Motor neuron (in vitro differentiated cells): ENCODE results near the gene TRMT61A. TPM values are rescaled to one million over a fixed set of nuclear protein-coding genes. Genes with fewer than 3 reads are reported as not detected.

ENCODE experiments used
- ATAC-seq, 8 experiments: fragments of 200-7000 bp; cut with Tn5 transposase; replicated peaks in 6 of 8; 2 replicates each; pipeline ENCODE4 v1.8.0; 2021; ENCODE audit warnings: mild to moderate bottlenecking in 8 of 8, moderate library complexity in 8 of 8
- H3K27ac ChIP-seq, 2 donors: fragments of 250-450 bp; sonication (Bioruptor Pico); 2 replicates each; pipeline ENCODE4 v1.9.0; 2021; ENCODE audit warnings: antibody characterized with exemption in 2 of 2, mild to moderate bottlenecking in 2 of 2, moderate library complexity in 1 of 2
- H3K4me1 ChIP-seq, 2 donors: fragments of 250-450 bp; sonication (Bioruptor Pico); replicated peaks in 1 of 2; 2 replicates each; pipeline ENCODE4 v1.6.1; 2021; ENCODE audit warnings: antibody characterized with exemption in 2 of 2, mild to moderate bottlenecking in 2 of 2, moderate library complexity in 1 of 2
- H3K4me3 ChIP-seq, 5 donors: fragments of 250-450 bp; sonication (Bioruptor Pico); 2 replicates each; pipeline ENCODE4 v1.9.0; 2021; ENCODE audit warnings: antibody characterized with exemption in 5 of 5, mild to moderate bottlenecking in 5 of 5, moderate library complexity in 4 of 5
- WGBS, 10 experiments: fragments of 450-650 bp; shearing (Covaris generic); methylation state at CpG; one replicate each; pipeline ENCODE4 v1.0.0; 2022; 5-methylcytosine and 5-hydroxymethylcytosine counted together
- in situ Hi-C, 9 experiments: fragments of 400-800 bp; cut with MboI; loops; one replicate each; pipeline ENCODE4 v1.15.0; 2021; ENCODE audit warnings: low sequenced_read_pairs in 9 of 9, low pct_unique_long_range_greater_than_20kb in 2 of 9; ENCODE audit not compliant: unreplicated experiment in 9 of 9
- total RNA-seq, 8 experiments: library from RNA; unstranded; fragments of 300-600 nt; gene quantifications; 2 replicates each; pipeline versions ENCODE4 v1.2.3 to v1.2.4, GENCODE V29; 2022

The TRMT61A gene
- total RNA-seq, 8 experiments from 2014 or later: 5.3 to 14.6 (median 10.2) TPM

GRCh38 chr14:103535891-103536565, 7.0 kb downstream of the TRMT61A start:
- no peak for ATAC-seq
- 100% methylated on average over 1 to 3 of the region's 11 CpGs; no CpG with 5 or more reads in 8 of the 10 experiments for WGBS, 10 experiments
- H3K4me3 ChIP-seq: no peak overlapping the region
- in situ Hi-C loops: no loop called here
- H3K4me1 ChIP-seq: peaks cover 22 to 42% of the 10 kb centered on the region in 2 donors
- H3K27ac ChIP-seq: peak overlapping the region in 1 of 2 donors; percentile 84

DNA sequence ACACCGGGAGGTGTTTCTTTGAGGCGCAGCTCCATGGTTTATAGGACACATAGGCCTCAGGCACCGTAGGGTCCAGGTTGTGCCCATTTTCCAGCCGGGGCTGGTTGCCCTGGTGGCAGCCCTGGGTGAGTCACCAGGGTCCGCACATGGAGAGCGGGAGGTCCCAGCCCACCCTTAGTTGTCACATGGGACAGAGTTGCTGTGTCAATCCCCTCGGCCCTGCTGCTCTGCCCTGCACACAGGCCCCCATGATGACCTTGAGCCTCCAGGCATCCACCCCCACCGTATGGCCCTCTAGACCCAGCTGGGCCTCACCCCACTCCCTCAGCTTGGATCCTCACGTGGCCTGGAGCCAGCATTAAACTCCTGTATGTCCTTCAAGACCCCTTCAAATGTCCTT, 7.7 kb downstream of the TRMT61A start:
- H3K27ac ChIP-seq: peak overlapping the region in 1 of 2 donors; percentile 57
- WGBS, 10 experiments: 0 to 100% (median 76%) methylated on average over 1 to 2 of the region's 9 CpGs; no CpG with 5 or more reads in 7 of the 10 experiments
- in situ Hi-C loops: no loop called here
- no peak overlapping the region for H3K4me3 ChIP-seq
- H3K4me1 ChIP-seq: peaks cover 29 to 48% of the 10 kb centered on the region in 2 donors
- no peak for ATAC-seq

- 63 to 100% (median 100%) methylated on average over 3 to 9 of the region's 18 CpGs; no CpG with 5 or more reads in 7 of the 10 experiments for WGBS, 10 experiments
- H3K27ac ChIP-seq: peak overlapping the region in 1 of 2 donors; percentile 57
- H3K4me1 ChIP-seq: peaks cover 36 to 55% of the 10 kb centered on the region in 2 donors
- in situ Hi-C loops: no loop called here
- peak in 6 of 8 experiments; percentile 1 to 11 (median 6) for ATAC-seq
- H3K4me3 ChIP-seq: no peak overlapping the region
These were observed 8.4 kb downstream of the TRMT61A start for GRCh38 chr14:103537175-103537990.

- in situ Hi-C loops: no loop called here
- Histone ChIP-seq H3K27ac (peak overlapping the region; percentile 48 to 66), H3K4me1 (peaks cover 46 to 63% of the 10 kb centered on the region in 2 donors), H3K4me3 (no peak overlapping the region)
- ATAC-seq: no peak
- WGBS, 10 experiments: 54 to 79% methylated on average over 3 to 5 of the region's 30 CpGs; no CpG with 5 or more reads in 8 of the 10 experiments
These were observed 9.5 kb downstream of the TRMT61A start for GRCh38 chr14:103538291-103539055.

GRCh38 chr14:103539056-103539825, 10.2 kb downstream of the TRMT61A start:
- Histone ChIP-seq H3K4me1 (peaks cover 54 to 65% of the 10 kb centered on the region in 2 donors), H3K27ac (peak overlapping the region; percentile 48 to 66), H3K4me3 (no peak overlapping the region)
- no peak for ATAC-seq
- in situ Hi-C loops: no loop called here
- WGBS, 10 experiments: 77 to 100% (median 97%) methylated on average over 2 to 8 of the region's 28 CpGs; no CpG with 5 or more reads in 2 of the 10 experiments

DNA sequence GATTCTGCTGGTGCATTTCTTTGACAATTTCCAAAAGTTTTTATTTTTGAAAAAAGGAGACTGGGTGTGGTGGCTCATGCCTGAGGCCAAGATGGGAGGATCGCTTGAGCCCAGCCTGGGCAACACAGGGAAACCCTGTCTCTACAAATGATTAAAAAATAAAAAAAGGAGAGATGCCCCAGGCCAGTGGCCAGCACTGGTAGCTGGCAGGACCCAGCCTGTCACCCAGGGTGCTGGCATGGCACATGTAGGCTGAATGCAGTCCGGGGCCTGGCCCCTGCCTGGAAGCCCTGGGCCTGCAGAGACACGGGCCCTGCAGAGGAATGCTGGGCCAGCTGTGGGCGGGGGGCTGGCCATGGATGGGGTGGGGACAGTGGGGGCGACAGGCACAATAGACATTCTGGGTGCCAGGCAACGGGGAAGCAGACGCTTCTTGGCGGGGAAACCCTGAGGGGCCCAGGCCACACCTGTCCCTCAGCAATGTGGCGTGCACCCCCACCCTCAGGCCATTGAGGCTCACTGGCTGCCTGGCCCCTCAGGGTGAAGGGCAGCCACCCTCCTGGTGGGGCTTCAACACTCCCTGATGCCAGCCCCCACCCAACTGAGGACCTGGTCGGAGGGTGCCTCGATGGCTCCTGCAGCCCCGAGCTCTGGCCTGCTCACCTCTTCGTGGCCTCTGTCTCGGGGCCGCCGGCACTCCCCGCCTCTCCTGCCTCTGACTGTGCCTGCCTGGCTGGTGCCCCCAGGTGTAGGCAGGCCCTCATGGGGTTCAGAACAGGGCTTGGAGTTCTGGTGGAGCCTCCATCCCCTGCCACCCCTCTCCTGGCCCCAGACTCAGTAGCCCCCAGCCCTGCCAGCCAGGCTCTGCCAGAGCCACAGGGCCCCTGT, 12.1 kb downstream of the TRMT61A start:
- peak in 3 of 8 experiments; percentile 2 to 25 (median 20) for ATAC-seq
- peak overlapping the region; percentile 84 to 87 for H3K27ac ChIP-seq
- in situ Hi-C loops: no loop called here
- no peak overlapping the region for H3K4me3 ChIP-seq
- 0 to 100% (median 52%) methylated on average over 1 to 3 of the region's 17 CpGs; no CpG with 5 or more reads in 4 of the 10 experiments for WGBS, 10 experiments
- peaks cover 60 to 68% of the 10 kb centered on the region in 2 donors for H3K4me1 ChIP-seq

DNA sequence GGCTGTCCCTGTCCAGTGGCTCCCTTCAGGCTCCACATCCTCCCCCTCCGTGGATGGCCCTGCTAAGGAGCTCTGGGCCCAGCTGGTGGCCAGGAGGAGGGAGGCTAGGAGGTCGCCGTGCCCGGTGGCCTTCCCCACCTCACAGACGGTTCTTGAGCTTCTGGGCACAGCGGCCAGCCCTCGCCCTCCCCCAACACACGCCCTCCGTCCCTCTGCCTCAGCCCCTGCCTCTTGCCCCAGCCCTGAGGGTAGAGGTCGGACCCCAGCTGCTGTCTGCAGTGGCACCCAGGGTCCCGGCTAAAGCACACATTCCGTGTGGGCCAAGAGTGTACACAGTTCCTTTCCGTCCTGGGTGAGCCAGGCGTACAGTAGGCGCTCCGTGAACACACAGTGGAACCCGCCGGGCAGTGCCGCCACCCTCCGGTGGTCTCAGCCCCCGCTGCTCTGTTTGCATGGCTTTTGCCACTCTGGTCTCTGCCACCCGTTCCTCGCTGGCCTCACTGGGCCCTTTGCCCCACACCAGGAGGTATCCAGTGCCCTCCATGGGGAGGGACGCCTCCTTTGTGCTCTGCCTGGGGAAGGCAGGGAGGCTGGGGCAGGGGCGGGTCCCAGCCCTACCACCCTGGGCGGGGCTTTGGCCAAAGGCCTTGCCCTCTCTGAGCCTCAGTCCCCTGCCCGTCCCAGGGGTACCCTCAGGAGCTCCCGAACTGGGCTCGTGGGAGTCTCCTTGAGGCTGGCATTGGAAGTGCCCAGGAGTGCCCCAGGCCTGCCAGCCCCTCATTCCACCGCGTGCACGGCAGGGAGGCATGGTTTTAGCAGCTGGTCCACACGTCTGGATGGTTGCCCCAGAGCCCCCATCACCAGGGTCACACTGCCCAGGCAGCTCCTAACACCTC, 13.0 kb downstream of the TRMT61A start:
- Histone ChIP-seq H3K27ac (peak overlapping the region; percentile 84 to 87), H3K4me3 (no peak overlapping the region), H3K4me1 (peaks cover 63 to 77% of the 10 kb centered on the region in 2 donors)
- peak in 5 of 8 experiments; percentile 0 to 33 (median 13) for ATAC-seq
- in situ Hi-C loops: no loop called here
- 0 to 66% (median 40%) methylated on average over 1 to 4 of the region's 33 CpGs; no CpG with 5 or more reads in 7 of the 10 experiments for WGBS, 10 experiments

DNA sequence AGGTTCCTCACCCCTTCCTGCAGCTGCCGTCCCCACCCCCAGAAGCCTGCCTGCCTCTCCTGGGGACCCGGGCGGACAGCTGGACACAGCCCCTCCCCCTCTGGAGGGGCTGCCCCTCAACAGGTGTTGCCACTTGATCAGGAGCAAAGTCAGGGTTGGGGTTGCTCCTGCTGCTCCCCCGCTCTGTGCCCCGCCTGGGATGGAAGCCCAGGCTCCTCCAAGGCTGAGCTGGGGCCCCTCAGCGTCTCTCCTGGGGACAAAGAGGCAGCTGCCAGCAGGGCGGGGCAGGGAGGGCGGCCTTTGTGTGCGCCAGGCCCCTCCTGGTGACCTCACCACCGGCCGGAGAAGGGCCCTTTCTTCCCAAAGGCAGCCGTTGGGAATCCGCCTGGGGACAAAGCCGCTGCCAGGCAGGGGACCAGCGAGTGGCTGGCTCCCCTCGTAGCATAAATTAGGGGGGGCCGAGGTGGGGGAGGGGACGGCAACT, 13.7 kb downstream of the TRMT61A start:
- 0 to 20% (median 0%) methylated on average over 1 to 2 of the region's 18 CpGs; no CpG with 5 or more reads in 7 of the 10 experiments for WGBS, 10 experiments
- Histone ChIP-seq H3K4me3 (no peak overlapping the region), H3K4me1 (peaks cover 63 to 78% of the 10 kb centered on the region in 2 donors), H3K27ac (peak overlapping the region; percentile 84 to 87)
- ATAC-seq: peak; percentile 8 to 68 (median 60)
- in situ Hi-C loops: no loop called here

- Histone ChIP-seq H3K4me3 (no peak overlapping the region), H3K27ac (peak overlapping the region; percentile 84 to 87), H3K4me1 (peaks cover 63 to 78% of the 10 kb centered on the region in 2 donors)
- in situ Hi-C loops: no loop called here
- peak in 5 of 8 experiments; percentile 13 to 44 (median 22) for ATAC-seq
- WGBS, 10 experiments: 60% methylated on average over 1 of the region's 10 CpGs; no CpG with 5 or more reads in 9 of the 10 experiments
These were observed 14.1 kb downstream of the TRMT61A start for GRCh38 chr14:103543140-103543539.

DNA sequence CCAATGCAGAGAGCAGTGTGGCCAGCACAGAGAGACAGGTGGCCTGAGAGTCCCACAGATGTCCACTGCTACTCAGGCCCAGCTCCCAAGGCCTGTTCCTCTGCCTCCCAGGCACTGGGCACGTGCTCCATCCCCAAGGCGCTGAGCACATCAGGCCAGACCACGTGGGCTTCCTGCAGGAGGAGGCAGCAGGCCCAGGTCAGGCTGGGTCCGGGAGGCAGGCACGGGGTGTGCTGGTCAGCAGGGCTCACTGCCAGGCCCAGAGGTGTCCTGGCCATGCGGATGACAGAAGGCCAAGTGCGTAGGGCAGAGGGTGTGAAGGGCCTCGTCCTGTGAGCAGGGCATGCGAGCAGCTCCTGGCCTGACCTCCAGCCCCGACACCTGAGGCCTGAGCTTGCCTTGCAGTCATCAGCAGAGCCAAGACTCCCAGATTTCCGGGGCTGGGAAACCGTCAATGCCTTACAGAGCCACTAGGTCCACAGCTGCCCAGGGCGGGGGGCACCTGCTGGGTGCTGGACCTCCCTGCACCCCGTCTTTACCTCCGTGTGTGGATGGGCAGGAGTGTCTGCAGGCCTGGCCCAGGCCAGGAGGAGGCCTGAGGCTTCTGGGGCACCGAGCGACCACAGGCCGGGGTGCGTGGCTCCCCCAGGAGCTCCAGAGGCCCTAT, 14.9 kb downstream of the TRMT61A start:
- Histone ChIP-seq H3K27ac (peak overlapping the region; percentile 84 to 87), H3K4me3 (no peak overlapping the region), H3K4me1 (peaks cover 59 to 75% of the 10 kb centered on the region in 2 donors)
- in situ Hi-C loops: no loop called here
- 41 to 90% methylated on average over 3 to 4 of the region's 19 CpGs; no CpG with 5 or more reads in 8 of the 10 experiments for WGBS, 10 experiments
- peak in 4 of 8 experiments; percentile 7 to 24 (median 8) for ATAC-seq
